Loucy (cell line): ENCODE measurements around the gene RAD52.

Source experiments
- EZH2phosphoT487 ChIP-seq: fragments of 200-600 bp; IDR thresholded peaks from 2 replicates; pipeline ENCODE4 v1.6.1; 2018; ENCODE audit warnings: antibody characterized with exemption, mild to moderate bottlenecking, moderate library complexity, borderline replicate concordance
- TF ChIP-seq, protein P1 (sequence below): fragments of 200-600 bp; sonication (generic); conservative IDR thresholded peaks from 2 replicates; pipeline ENCODE4 v1.5.1; 2014; ENCODE audit warnings: mild to moderate bottlenecking, antibody characterized with exemption, low read length

DNA sequence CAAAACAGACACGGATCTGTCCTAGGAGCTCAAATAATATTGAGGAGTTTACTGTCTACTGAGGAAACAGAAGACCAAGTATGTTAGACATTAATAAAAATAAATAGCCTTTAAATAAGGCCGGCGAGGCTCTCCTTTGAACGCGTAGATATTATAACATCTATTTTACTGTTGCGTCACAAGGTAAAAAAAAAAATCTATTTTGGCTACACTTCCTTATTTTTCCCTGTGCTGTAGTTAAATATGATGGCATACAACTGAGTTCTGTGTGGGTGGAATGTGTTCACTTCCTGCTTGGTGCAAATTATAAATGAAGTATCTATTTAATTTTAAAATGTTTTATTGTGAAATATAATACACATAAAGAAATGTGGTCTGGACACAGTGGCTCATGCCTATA is 17.2 kb upstream of the RAD52 start:
- TF ChIP-seq, protein P1, sequence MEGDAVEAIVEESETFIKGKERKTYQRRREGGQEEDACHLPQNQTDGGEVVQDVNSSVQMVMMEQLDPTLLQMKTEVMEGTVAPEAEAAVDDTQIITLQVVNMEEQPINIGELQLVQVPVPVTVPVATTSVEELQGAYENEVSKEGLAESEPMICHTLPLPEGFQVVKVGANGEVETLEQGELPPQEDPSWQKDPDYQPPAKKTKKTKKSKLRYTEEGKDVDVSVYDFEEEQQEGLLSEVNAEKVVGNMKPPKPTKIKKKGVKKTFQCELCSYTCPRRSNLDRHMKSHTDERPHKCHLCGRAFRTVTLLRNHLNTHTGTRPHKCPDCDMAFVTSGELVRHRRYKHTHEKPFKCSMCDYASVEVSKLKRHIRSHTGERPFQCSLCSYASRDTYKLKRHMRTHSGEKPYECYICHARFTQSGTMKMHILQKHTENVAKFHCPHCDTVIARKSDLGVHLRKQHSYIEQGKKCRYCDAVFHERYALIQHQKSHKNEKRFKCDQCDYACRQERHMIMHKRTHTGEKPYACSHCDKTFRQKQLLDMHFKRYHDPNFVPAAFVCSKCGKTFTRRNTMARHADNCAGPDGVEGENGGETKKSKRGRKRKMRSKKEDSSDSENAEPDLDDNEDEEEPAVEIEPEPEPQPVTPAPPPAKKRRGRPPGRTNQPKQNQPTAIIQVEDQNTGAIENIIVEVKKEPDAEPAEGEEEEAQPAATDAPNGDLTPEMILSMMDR, result no peak
- TF ChIP-seq EZH2phosphoT487, result no peak
